Measurements from ENCODE around the gene BICC1. TPM values are rescaled to one million over a fixed set of nuclear protein-coding genes. Genes with fewer than 3 reads are reported as not detected.

The BICC1 gene, protein sequence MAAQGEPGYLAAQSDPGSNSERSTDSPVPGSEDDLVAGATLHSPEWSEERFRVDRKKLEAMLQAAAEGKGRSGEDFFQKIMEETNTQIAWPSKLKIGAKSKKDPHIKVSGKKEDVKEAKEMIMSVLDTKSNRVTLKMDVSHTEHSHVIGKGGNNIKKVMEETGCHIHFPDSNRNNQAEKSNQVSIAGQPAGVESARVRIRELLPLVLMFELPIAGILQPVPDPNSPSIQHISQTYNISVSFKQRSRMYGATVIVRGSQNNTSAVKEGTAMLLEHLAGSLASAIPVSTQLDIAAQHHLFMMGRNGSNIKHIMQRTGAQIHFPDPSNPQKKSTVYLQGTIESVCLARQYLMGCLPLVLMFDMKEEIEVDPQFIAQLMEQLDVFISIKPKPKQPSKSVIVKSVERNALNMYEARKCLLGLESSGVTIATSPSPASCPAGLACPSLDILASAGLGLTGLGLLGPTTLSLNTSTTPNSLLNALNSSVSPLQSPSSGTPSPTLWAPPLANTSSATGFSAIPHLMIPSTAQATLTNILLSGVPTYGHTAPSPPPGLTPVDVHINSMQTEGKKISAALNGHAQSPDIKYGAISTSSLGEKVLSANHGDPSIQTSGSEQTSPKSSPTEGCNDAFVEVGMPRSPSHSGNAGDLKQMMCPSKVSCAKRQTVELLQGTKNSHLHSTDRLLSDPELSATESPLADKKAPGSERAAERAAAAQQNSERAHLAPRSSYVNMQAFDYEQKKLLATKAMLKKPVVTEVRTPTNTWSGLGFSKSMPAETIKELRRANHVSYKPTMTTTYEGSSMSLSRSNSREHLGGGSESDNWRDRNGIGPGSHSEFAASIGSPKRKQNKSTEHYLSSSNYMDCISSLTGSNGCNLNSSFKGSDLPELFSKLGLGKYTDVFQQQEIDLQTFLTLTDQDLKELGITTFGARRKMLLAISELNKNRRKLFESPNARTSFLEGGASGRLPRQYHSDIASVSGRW
- 8.6 and 15.2 TPM in 2 replicates for total RNA-seq (ENCODE audit: low replicate concordance)
- long read RNA-seq, partial matches to known transcripts: 1 of 5 reads
- long read RNA-seq, other reads (novel, unspliced or antisense): 4 of 5 reads

DNA sequence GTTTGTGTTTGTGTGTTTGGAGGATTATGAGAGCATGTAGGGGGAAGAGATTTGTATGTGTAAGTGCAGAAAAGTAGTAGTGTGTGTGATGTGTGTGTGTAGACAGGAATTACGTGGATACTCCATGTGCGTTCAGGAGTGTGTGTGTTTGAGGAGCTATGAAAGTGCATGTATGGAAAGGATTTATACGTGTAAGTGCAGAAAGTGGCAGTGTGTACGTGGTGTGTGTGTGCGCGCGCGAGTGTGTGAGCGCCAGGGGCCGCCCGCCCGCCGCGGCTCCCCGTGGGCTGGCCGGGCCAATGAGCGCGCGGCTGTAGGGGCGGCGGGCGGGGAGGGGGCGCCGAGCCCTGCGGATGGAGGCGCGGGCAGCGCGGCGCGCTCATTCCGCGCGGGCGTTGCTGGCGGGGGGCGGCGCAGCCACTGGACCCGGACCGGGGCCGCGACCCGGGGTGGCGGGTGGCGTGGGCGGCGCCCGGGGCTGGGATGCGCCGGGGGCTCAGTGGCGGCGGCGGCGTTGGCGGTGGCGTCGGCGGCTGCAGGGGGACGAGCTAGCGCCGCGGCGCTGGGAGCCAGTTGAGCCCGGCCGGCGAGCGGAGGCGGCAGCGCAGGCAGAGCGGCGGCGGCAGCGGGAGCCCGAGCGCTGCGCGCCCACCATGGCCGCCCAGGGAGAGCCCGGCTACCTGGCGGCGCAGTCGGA is at the start of gene BICC1:
BICC1 (plus strand) TSS at position 382 of the 697 bp plus-strand sequence; CDS start at position 654, 272 bp downstream.
- Mint-ChIP-seq H3K27ac (peak within 1 kb of the TSS; percentile 69), H3K27me3 (peaks cover 8% of the 10 kb centered on the region), H3K4me3 (peak within 1 kb of the TSS; percentile 94), H3K4me1 (ENCODE audit: unreplicated experiment) (peaks cover 14% of the 10 kb centered on the region), H3K36me3 (no peaks in the 10 kb centered on the region), H3K9me3 (no peaks in the 10 kb centered on the region)
- peak; percentile 72 for DNase-seq (ENCODE audit: extremely low spot score, unreplicated experiment)
- no peak for TF ChIP-seq CTCF (conservative IDR thresholded peaks at IDR 0.05)

DNA sequence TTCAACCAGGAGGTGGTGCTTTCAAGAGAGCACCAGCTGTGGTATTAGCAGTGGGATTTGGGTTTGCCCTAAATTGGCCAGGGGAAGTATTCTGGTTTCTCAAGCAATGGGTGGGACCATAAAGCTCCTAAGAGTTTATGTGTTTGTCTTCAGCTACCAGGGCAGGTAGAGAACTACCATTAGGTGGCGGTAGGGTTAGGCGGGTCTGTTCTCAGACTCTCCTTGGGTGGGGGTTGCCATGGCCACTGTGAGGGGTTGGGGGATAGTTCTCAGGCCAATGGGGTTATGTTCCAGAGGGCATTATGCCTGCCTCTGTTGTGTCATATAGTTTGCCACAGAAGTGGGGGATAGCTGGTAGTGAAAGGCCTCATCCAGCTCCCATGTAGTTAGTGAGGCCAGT is 47.7 kb upstream of the BICC1 start:
- peaks cover 7% of the 10 kb centered on the region for H3K4me1 Mint-ChIP-seq (ENCODE audit: unreplicated experiment)
- H3K4me3 Mint-ChIP-seq: no peak overlapping the region
- no peaks in the 10 kb centered on the region for H3K27me3 Mint-ChIP-seq
- DNase-seq (ENCODE audit: extremely low spot score, unreplicated experiment): no peak
- H3K36me3 Mint-ChIP-seq: peaks cover 4% of the 10 kb centered on the region
- no peak for TF ChIP-seq CTCF (conservative IDR thresholded peaks at IDR 0.05)
- peaks cover 8% of the 10 kb centered on the region for H3K9me3 Mint-ChIP-seq
- no peak overlapping the region for H3K27ac Mint-ChIP-seq

DNA sequence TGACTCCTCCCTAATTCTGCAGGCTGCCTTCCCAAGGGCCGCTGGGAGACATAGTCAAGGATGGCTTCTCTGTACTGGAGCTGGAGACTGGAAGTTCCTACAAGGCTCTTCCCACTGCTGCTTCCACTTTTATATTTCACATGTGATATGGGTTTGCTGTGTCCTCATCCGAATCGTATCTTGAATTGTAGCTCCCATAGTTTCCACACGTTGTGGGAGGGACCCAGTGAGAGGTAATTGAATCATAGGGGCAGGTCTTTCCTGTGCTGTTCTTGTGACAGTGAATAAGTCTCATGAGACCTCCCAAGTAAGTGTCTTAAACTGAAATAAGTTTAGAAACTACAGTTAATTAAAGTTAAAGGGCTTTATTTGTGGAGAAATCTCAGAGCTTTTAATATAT is 47.0 kb upstream of the BICC1 start:
- peaks cover 7% of the 10 kb centered on the region for H3K4me1 Mint-ChIP-seq (ENCODE audit: unreplicated experiment)
- no peak for TF ChIP-seq CTCF (conservative IDR thresholded peaks at IDR 0.05)
- DNase-seq (ENCODE audit: extremely low spot score, unreplicated experiment): no peak
- peaks cover 4% of the 10 kb centered on the region for H3K36me3 Mint-ChIP-seq
- no peak overlapping the region for H3K4me3 Mint-ChIP-seq
- no peaks in the 10 kb centered on the region for H3K27me3 Mint-ChIP-seq
- peaks cover 8% of the 10 kb centered on the region for H3K9me3 Mint-ChIP-seq
- no peak overlapping the region for H3K27ac Mint-ChIP-seq

- TF ChIP-seq CTCF (conservative IDR thresholded peaks at IDR 0.05): no peak
- Mint-ChIP-seq H3K4me3 (peak overlapping the region; percentile 5), H3K36me3 (peaks cover under 1% of the 10 kb centered on the region), H3K9me3 (peaks cover 4% of the 10 kb centered on the region), H3K4me1 (ENCODE audit: unreplicated experiment) (peaks cover 7% of the 10 kb centered on the region), H3K27me3 (peaks cover 2% of the 10 kb centered on the region), H3K27ac (no peak overlapping the region)
- no peak for DNase-seq (ENCODE audit: extremely low spot score, unreplicated experiment)
Observed at GRCh38 chr10:58467931-58468635, 44.6 kb upstream of the BICC1 start.

All from type B pancreatic cell (in vitro differentiated cells).